ENCODE data around the gene GMPR.
"Not testable (repeated sequence)": the region's sequence is repeated elsewhere in the genome, so short reads cannot be mapped to it uniquely, and the experiment has no call there.

The GMPR gene

GRCh38 chr6:16238057-16238962 is at the start of gene GMPR:
TSS of gene GMPR (plus strand) at chr6:16238587. CDS start at chr6:16238694, 107 bp downstream.
- peak; percentile 73 for DNase-seq

- DNase-seq = no peak
Measured at GRCh38 chr6:16190214-16190613, 48.2 kb upstream of the GMPR start.

GRCh38 chr6:16196260-16196983 is 42.0 kb upstream of the GMPR start:
- DNase-seq = no peak

DNA sequence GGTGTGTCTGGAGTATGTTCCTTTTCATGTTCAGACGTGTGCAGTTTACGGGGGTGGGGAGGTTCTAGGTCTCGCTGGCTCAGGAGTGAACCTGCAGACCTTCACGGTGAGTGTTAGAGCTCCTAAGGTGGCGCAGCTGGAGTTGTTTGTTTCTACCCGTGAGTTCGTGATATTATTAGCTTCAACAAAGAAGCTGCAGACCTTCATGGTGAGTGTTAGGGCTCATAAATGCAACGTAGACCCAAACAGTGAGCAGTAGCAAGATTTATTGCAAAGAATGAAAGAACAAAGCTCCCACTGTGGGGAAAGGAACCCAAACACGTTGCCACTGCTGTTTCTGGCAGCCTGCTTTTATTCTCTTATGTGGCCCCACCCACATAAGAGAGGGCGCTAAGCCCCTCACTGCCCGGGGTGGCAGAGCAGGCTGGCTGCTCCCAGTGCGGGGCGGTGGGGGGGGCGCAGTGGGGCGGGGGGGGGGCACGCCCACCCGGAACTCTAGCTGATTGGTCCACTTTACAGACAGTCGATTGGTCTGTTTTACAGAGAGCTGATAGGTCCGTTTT is 41.3 kb upstream of the GMPR start:
- DNase-seq = no peak

- no peak for DNase-seq
Measured at GRCh38 chr6:16198061-16198705, 40.2 kb upstream of the GMPR start.

- DNase-seq = no peak
Measured at GRCh38 chr6:16199804-16200203, 38.6 kb upstream of the GMPR start.

DNA sequence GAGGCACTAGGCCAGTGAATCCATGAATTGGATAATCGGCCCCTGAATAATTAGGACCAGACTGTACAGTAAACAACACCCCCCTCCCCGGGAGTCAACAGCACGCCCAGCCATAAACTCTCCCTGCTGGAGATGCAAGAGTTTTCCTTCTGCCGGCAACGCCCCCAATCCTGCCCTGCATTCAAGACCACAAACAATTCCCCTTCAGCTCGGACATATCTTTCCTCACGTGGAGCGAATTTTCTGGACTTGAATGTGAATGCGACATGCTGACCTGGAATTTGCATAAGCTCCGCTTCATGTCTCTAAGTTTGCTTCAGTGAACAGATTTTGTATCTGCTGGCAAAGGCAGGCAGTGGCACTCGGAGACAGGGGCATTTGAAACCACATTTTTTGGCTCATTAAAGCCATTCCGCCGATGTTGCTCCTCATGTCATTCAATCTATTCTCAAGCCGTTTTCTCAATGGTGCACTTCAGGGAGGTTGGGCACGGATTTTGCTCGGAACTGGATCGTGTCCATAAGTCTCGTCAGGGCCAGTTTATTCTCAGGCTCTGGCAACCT is 38.0 kb upstream of the GMPR start:
- DNase-seq = no peak

- DNase-seq = no peak
Measured at GRCh38 chr6:16201706-16202105, 36.7 kb upstream of the GMPR start.

- DNase-seq = no peak
Measured at GRCh38 chr6:16204653-16205376, 33.6 kb upstream of the GMPR start.

GRCh38 chr6:16205377-16206144 is 32.8 kb upstream of the GMPR start:
- no peak for DNase-seq

- DNase-seq = peak; percentile 48
Measured at GRCh38 chr6:16206595-16207037, 31.8 kb upstream of the GMPR start.

- DNase-seq = no peak
Measured at GRCh38 chr6:16208989-16209388, 29.4 kb upstream of the GMPR start.

GRCh38 chr6:16209539-16209938 is 28.8 kb upstream of the GMPR start:
- DNase-seq = no peak

DNA sequence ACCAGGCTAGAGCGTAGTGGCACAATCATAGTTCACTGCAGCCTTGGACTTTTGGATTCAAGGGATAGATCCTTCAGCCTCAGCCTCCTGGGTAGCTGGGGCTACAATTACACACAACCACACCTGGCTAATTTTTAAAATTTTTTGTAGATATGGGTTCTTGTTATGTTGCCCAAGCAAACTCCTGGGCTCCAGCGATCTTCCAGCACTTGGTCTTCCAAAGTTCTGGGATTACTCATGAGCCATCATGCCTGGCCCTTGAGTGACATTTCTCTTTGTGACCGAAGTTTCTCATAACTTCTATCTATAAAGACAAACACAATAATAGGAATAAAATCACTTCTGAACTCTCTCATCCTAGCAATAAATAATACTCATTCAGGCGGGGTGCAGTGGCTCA is 26.1 kb upstream of the GMPR start:
- no peak for DNase-seq

GRCh38 chr6:16216501-16217155 is 21.8 kb upstream of the GMPR start:
- DNase-seq = no peak

- DNase-seq = no peak
Measured at GRCh38 chr6:16217156-16217721, 21.1 kb upstream of the GMPR start.

- DNase-seq = no peak
Measured at GRCh38 chr6:16222826-16223225, 15.6 kb upstream of the GMPR start.

GRCh38 chr6:16223362-16223761 is 15.0 kb upstream of the GMPR start:
- DNase-seq = no peak

DNA sequence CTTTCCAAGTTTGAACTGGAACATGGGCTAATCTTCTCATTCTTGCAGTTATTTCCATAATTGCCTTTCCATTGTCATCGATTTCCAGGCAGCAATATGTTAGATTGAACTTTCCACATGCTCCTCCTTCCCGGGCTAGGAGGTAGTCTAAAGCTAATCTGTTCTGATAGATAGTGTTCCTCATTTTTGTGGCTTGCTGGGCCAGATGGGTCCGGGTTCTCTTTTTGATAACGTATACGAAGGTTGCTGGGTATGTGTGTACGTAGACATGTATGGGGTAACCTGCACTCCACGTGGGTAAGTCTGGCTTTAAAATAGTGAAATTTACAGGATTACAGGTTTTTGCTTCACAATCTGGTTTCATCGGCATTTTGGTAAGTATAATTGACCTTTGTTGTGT is 14.0 kb upstream of the GMPR start:
- no peak for DNase-seq

DNA sequence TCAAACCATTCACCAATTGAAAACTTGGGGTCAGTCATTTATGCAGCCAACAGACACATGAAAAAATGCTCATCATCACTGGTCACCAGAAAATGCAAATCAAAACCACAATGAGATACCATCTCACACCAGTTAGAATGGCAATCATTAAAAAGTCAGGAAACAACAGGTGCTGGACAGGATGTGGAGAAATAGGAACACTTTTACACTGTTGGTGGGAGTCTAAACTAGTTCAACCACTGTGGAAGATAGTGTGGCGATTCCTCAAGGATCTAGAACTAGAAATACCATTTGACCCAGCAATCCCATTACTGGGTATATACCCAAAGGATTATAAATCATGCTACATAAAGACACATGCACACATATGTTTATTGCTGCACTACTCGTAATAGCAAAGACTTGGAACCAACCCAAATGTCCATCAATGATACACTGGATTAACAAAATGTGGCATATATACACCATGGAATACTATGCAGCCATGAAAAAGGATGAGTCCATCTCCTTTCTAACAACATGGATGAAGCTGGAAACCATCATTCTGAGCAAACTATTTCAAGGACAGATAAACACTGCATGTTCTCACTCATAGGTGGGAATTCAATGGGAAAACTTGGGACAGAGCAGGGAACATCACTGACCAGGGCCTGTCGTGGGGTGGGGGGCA is 13.2 kb upstream of the GMPR start:
- DNase-seq = not testable (repeated sequence)
